ENCODE results near the gene ZNF365.

The ZNF365 gene

GRCh38 chr10:62333988-62334682 is 40.0 kb upstream of the ZNF365 start:
- no peak for DNase-seq (ENCODE audit: extremely low read depth, low read depth)
- TF ChIP-seq CTCF (IDR thresholded peaks at IDR 0.05; ENCODE audit: low read depth, low read length) = no peak

- TF ChIP-seq CTCF (IDR thresholded peaks at IDR 0.05; ENCODE audit: low read depth, low read length) = no peak
- no peak for DNase-seq (ENCODE audit: extremely low read depth, low read depth)
Observed at GRCh38 chr10:62335326-62335725, 38.8 kb upstream of the ZNF365 start.

DNA sequence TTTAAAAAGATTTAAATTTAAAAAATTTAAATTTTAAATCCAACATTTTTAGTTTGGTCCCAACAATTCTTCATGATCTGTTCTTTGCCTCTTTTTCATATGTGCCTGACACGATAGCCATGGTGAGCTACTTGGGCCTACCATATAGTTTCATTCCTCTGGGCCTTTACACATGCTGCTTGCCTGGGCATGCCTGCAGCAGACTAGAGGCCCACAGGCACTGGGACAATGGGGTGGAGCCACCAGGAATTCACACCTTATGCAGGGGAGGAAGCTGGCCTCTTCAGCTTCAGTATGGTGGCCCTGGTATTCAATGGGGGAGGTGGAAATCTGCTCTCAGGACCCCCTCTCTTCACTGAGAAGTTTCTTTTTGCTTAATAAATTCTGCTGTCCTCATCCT is 37.8 kb upstream of the ZNF365 start:
- DNase-seq (ENCODE audit: extremely low read depth, low read depth) = no peak
- TF ChIP-seq CTCF (IDR thresholded peaks at IDR 0.05; ENCODE audit: low read depth, low read length) = no peak

DNA sequence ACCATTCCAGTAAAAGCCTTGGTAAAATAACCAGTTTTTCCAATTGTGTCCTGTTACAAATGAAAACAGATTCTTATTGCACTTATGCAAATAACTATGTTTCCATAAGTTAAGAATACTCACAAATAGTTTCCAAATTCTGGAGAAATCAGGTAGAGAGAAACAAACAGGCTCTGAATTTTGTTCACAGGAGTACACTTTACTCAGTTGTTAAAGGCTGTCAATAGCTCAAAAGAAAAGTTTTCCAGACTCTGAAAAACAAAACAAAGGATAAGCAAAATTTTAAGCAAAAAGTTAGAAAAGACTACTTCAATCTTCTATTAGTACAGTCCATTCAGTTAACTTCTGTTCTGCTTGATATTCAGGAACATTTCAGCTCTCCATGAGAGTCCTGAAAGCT is 32.8 kb upstream of the ZNF365 start:
- TF ChIP-seq CTCF (IDR thresholded peaks at IDR 0.05; ENCODE audit: low read depth, low read length) = no peak
- DNase-seq (ENCODE audit: extremely low read depth, low read depth) = no peak

GRCh38 chr10:62343000-62343399 is 31.2 kb upstream of the ZNF365 start:
- DNase-seq (ENCODE audit: extremely low read depth, low read depth) = no peak
- TF ChIP-seq CTCF (IDR thresholded peaks at IDR 0.05; ENCODE audit: low read depth, low read length) = no peak

DNA sequence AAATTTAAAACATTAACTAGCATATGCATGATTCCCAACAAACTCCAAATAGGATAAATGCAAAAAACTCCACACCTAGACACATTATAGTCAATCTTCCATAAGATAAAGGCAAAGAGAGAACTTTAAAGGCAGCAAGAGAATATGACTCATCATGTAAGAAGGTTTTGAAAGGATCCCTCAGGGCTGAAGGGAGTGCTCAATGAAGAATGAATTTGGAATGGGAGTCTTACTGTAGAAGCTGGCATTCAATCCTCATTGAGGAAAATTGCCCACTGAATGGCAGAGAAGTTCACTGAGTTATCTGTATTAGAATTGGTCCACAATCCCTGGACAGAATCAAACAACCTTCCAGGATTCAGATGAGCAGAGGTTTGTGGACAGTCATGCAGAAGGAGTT is 26.1 kb upstream of the ZNF365 start:
- no peak for DNase-seq (ENCODE audit: extremely low read depth, low read depth)
- no peak for TF ChIP-seq CTCF (IDR thresholded peaks at IDR 0.05; ENCODE audit: low read depth, low read length)

GRCh38 chr10:62352356-62352970 is 21.7 kb upstream of the ZNF365 start:
- TF ChIP-seq CTCF (IDR thresholded peaks at IDR 0.05; ENCODE audit: low read depth, low read length) = no peak
- no peak for DNase-seq (ENCODE audit: extremely low read depth, low read depth)

Measured in AG09319 (cell line).